HepG2 (cell line): ENCODE results near the gene FAM53B. TPM values are rescaled to one million over a fixed set of nuclear protein-coding genes. Genes with fewer than 3 reads are reported as not detected.

ENCODE experiments used
- ATAC-seq: fragments of 200-7000 bp; cut with Tn5 transposase; 3 replicates; pipeline ENCODE4 v1.9.1; 2020; ENCODE audit warnings: mild to moderate bottlenecking, moderate library complexity
- BruUV-seq: library from RNA; stranded (reverse); fragments of 400-500 nt; replicated peaks from 2 replicates; lab custom pipeline; 2021; lab: Mats Ljungman, UMichigan
- CTCF ChIA-PET: fragments of 300-600 bp; formaldehyde crosslinking; extraction: SDS; loops from one replicate; lab custom pipeline; 2021; ENCODE audit warnings: low total read pairs, inconsistent platforms, low intra/inter-chr PET ratio; lab: Yijun Ruan, JAX
- POLR2A ChIA-PET: fragments of 350-600 bp; sonication (Branson Sonifier 250); formaldehyde crosslinking; loops from one replicate; lab custom pipeline; 2020; ENCODE audit warnings: antibody characterized with exemption, inconsistent platforms; lab: Yijun Ruan, JAX
- DNase-seq: peaks from one replicate; pipeline ENCODE4 v3.0.0-alpha.2; 2015; ENCODE audit warnings: low spot score
- FAIRE-seq: peaks from 3 replicates; lab custom pipeline; 2011; peaks lifted over from hg19 to GRCh38; lab: Jason Lieb, UNC
- H2AFZ ChIP-seq: one replicate; pipeline ENCODE4 v1.6.1; 2011; ENCODE audit warnings: low read length, inconsistent platforms
- H3K27ac ChIP-seq: fragments of 300-600 bp; 3 replicates; pipeline ENCODE4 v1.8.0; 2011; ENCODE audit warnings: mixed run types, mild to moderate bottlenecking, mixed read lengths, low read length, inconsistent platforms; ENCODE audit not compliant: insufficient read depth; ENCODE audit errors: extremely low read length
- H3K27me3 ChIP-seq, 2 experiments: fragments of 200-600 bp in 1 of 2; 2 replicates in 1 of 2; 3 replicates in 1 of 2; pipeline versions ENCODE4 v1.6.0 to v1.8.0; 2011; ENCODE audit warnings: low read length in 2 of 2, mild to moderate bottlenecking in 2 of 2, moderate library complexity in 2 of 2, inconsistent platforms in 1 of 2; ENCODE audit not compliant: insufficient read depth in 2 of 2, control insufficient read depth in 1 of 2
- H3K36me3 ChIP-seq, 2 experiments: fragments of 200-600 bp in 1 of 2; replicated peaks in 1 of 2; 2 replicates in 1 of 2; 3 replicates in 1 of 2; pipeline versions ENCODE4 v1.5.1 to v1.8.0; 2011; ENCODE audit warnings: low read length in 2 of 2, inconsistent platforms in 1 of 2; ENCODE audit not compliant: insufficient read depth in 2 of 2, control insufficient read depth in 1 of 2
- H3K4me1 ChIP-seq: 2 replicates; pipeline ENCODE4 v1.5.1; 2012; ENCODE audit warnings: low read length, inconsistent platforms; ENCODE audit not compliant: insufficient read depth
- H3K4me2 ChIP-seq: 2 replicates; pipeline ENCODE4 v1.6.0; 2011; ENCODE audit warnings: low read depth, low read length, inconsistent platforms
- H3K4me3 ChIP-seq, 3 experiments: fragments of 200-600 bp in 1 of 3; sonication (generic), shearing (Covaris generic) in 1 of 3; replicated peaks in 1 of 3; 2 replicates each; pipeline ENCODE4 v1.5.1; 2011 to 2016; ENCODE audit warnings: low read length in 3 of 3, inconsistent platforms in 2 of 3, low read depth in 2 of 3, mild to moderate bottlenecking in 2 of 3, control low read depth in 1 of 3, mixed read lengths in 1 of 3; ENCODE audit not compliant: insufficient read depth in 1 of 3
- H3K79me2 ChIP-seq: one replicate; pipeline ENCODE4 v1.6.1; 2011; ENCODE audit warnings: low read length, inconsistent platforms; ENCODE audit not compliant: insufficient read depth
- H3K9ac ChIP-seq: 2 replicates; pipeline ENCODE4 v1.6.0; 2011; ENCODE audit warnings: mild to moderate bottlenecking, low read depth, low read length, inconsistent platforms; ENCODE audit not compliant: insufficient read depth
- H3K9me3 ChIP-seq: 2 replicates; pipeline ENCODE4 v1.5.1; 2012; ENCODE audit warnings: mild to moderate bottlenecking, low read length
- H4K20me1 ChIP-seq: 2 replicates; pipeline ENCODE4 v1.6.0; 2011; ENCODE audit warnings: inconsistent platforms, mild to moderate bottlenecking, low read length, moderate library complexity; ENCODE audit not compliant: insufficient read depth
- CENPX ChIP-seq: sonication (generic); formaldehyde crosslinking; IDR thresholded peaks from 2 replicates; pipeline ENCODE4 v1.9.0; 2021; ENCODE audit warnings: mild to moderate bottlenecking, missing genetic modification reagents, moderate library complexity
- IKZF4 ChIP-seq: sonication (generic); formaldehyde crosslinking; IDR thresholded peaks from 2 replicates; pipeline ENCODE4 v1.5.1; 2020; ENCODE audit warnings: borderline replicate concordance, mild to moderate bottlenecking, low read depth, missing genetic modification reagents; ENCODE audit errors: not compliant biosample characterization
- MYC ChIP-seq: sonication (generic); formaldehyde crosslinking; IDR thresholded peaks from 2 replicates; pipeline ENCODE4 v1.9.0; 2021; ENCODE audit warnings: missing genetic modification reagents, borderline replicate concordance
- RFXAP ChIP-seq: sonication (generic); formaldehyde crosslinking; IDR thresholded peaks from 2 replicates; pipeline ENCODE4 v1.4.0; 2020; ENCODE audit warnings: missing genetic modification reagents, borderline replicate concordance
- TERF1 ChIP-seq: sonication (generic); formaldehyde crosslinking; IDR thresholded peaks from 2 replicates; pipeline ENCODE4 v1.8.0; 2022; ENCODE audit warnings: mild to moderate bottlenecking, missing genetic modification reagents, moderate library complexity
- ZNF160 ChIP-seq: sonication (generic); formaldehyde crosslinking; IDR thresholded peaks from 2 replicates; pipeline ENCODE4 v1.8.0; 2022; ENCODE audit warnings: mild to moderate bottlenecking, inconsistent platforms, missing genetic modification reagents
- ZNF318 ChIP-seq: sonication (generic); formaldehyde crosslinking; IDR thresholded peaks from 2 replicates; pipeline ENCODE4 v1.4.0; 2020; ENCODE audit warnings: mild to moderate bottlenecking, missing genetic modification reagents
- ZNF841 ChIP-seq: sonication (generic); formaldehyde crosslinking; IDR thresholded peaks from 2 replicates; pipeline ENCODE4 v1.8.1; 2023; ENCODE audit warnings: missing genetic modification reagents, borderline replicate concordance
- WGBS: methylation state at CpG from one replicate; pipeline ENCODE4 v1.1.6; 2017; ENCODE audit warnings: low lambda C conversion rate; 5-methylcytosine and 5-hydroxymethylcytosine counted together
- in situ Hi-C: cut with HindIII; loops from 2 replicates; pipeline ENCODE4 v1.10.0; 2017; ENCODE audit warnings: low pct_unique_long_range_greater_than_20kb; ENCODE audit not compliant: extremely low pct_ligation_motif_present
- intact Hi-C: fragments of 100-400 bp; cut with micrococcal nuclease; formaldehyde crosslinking; loops from one replicate; pipeline ENCODE4 v1.10.0; 2022; ENCODE audit not compliant: unreplicated experiment
- polyA plus RNA-seq, 8 experiments: library from polyadenylated mRNA; depleted of rRNA in 3 of 8; stranded (reverse) in 7 of 8; unstranded in 1 of 8; fragments of >200 nt; fragmentation: Illumina TruSeq in 4 of 8; extraction: Trizol in 4 of 8; gene quantifications; 2 replicates each; pipeline versions ENCODE4 v1.2.1 to v1.2.3, GENCODE V29; 2011 to 2016; ENCODE audit warnings: low read depth in 4 of 8, missing spikeins in 1 of 8, mixed read lengths in 1 of 8; ENCODE audit not compliant: insufficient read depth in 1 of 8
- total RNA-seq, 5 experiments: library from RNA; depleted of rRNA; stranded (reverse); fragments of >200 nt; fragmentation: Illumina TruSeq; extraction: Trizol; gene quantifications; 2 replicates each; pipeline ENCODE4 v1.2.3, GENCODE V29; 2016; ENCODE audit warnings: low read depth in 1 of 5

Gene FAM53B
- total and polyA plus RNA-seq, 2 of the 13 experiments (the other 11 are each of a cell fraction or from before 2014, with no cell fraction given) = 6.4 to 19.3 TPM

- DNase-seq (no peak), ATAC-seq (no peak), FAIRE-seq (no peak)
- Histone ChIP-seq H3K4me2 (no peak overlapping the region), H3K4me1 (no peaks in the 10 kb centered on the region), H3K9ac (no peak overlapping the region), H3K27ac (no peak overlapping the region), H3K9me3 (no peaks in the 10 kb centered on the region), H3K27me3 (no peaks in the 10 kb centered on the region), H4K20me1 (no peaks in the 10 kb centered on the region), H3K4me3 (no peak overlapping the region), H3K36me3 (peaks cover 10 to 41% of the 10 kb centered on the region in 2 experiments), H2AFZ (no peak overlapping the region), H3K79me2 (no peaks in the 10 kb centered on the region)
- 84% methylated on average over 9 of the region's 10 CpGs for WGBS
- BruUV-seq = no TSS peak
- in situ Hi-C loops (no loop called here), intact Hi-C loops (no loop called here)
- TF ChIP-seq TERF1 (CRISPR knock-in tag) (no peak), ZNF160 (no peak), ZNF841 (CRISPR knock-in tag) (no peak), MYC (no peak), ZNF318 (no peak), RFXAP (no peak), CENPX (CRISPR knock-in tag) (no peak), IKZF4 (CRISPR knock-in tag) (no peak)
- POLR2A ChIA-PET = no interaction called here
- CTCF ChIA-PET = no interaction called here
Measured at GRCh38 chr10:124693801-124694416, 50.3 kb downstream of the FAM53B start.
